ENCODE data around the gene OPRM1.

Gene OPRM1

GRCh38 chr6:154080461-154081189, 41.6 kb downstream of the OPRM1 start:
- no peak for DNase-seq (ENCODE audit: low spot score)

GRCh38 chr6:154086510-154086909, 47.5 kb downstream of the OPRM1 start:
- DNase-seq (ENCODE audit: low spot score) = no peak

GRCh38 chr6:154092326-154092962, 53.4 kb downstream of the OPRM1 start:
- no peak for DNase-seq (ENCODE audit: low spot score)

- DNase-seq (ENCODE audit: low spot score) = no peak
Observed at GRCh38 chr6:154093231-154094044, 54.4 kb downstream of the OPRM1 start.

GRCh38 chr6:154095571-154095970, 56.5 kb downstream of the OPRM1 start:
- DNase-seq (ENCODE audit: low spot score) = no peak

GRCh38 chr6:154096316-154096715, 57.3 kb downstream of the OPRM1 start:
- no peak for DNase-seq (ENCODE audit: low spot score)

- DNase-seq (ENCODE audit: low spot score) = no peak
Observed at GRCh38 chr6:154096834-154097233, 57.8 kb downstream of the OPRM1 start.

- DNase-seq (ENCODE audit: low spot score) = no peak
Observed at GRCh38 chr6:154099211-154099610, 60.2 kb downstream of the OPRM1 start.

GRCh38 chr6:154106251-154106650, 67.2 kb downstream of the OPRM1 start:
- DNase-seq (ENCODE audit: low spot score) = no peak

GRCh38 chr6:154111025-154111424, 72.0 kb downstream of the OPRM1 start:
- DNase-seq (ENCODE audit: low spot score) = no peak

- no peak for DNase-seq (ENCODE audit: low spot score)
Observed at GRCh38 chr6:154112181-154112809, 73.3 kb downstream of the OPRM1 start.

GRCh38 chr6:154113392-154113791, 74.4 kb downstream of the OPRM1 start:
- DNase-seq (ENCODE audit: low spot score) = no peak

- no peak for DNase-seq (ENCODE audit: low spot score)
Observed at GRCh38 chr6:154117485-154117884, 78.4 kb downstream of the OPRM1 start.

- DNase-seq (ENCODE audit: low spot score) = no peak
Observed at GRCh38 chr6:154122195-154122925, 83.3 kb downstream of the OPRM1 start.

GRCh38 chr6:154123155-154123956, 84.3 kb downstream of the OPRM1 start:
- no peak for DNase-seq (ENCODE audit: low spot score)

- DNase-seq (ENCODE audit: low spot score) = no peak
Observed at GRCh38 chr6:154125421-154125820, 86.4 kb downstream of the OPRM1 start.

GRCh38 chr6:154127657-154128056, 88.6 kb downstream of the OPRM1 start:
- no peak for DNase-seq (ENCODE audit: low spot score)

GRCh38 chr6:154134471-154135147, 95.6 kb downstream of the OPRM1 start:
- no peak for DNase-seq (ENCODE audit: low spot score)

- no peak for DNase-seq (ENCODE audit: low spot score)
Observed at GRCh38 chr6:154138793-154139192, 99.8 kb downstream of the OPRM1 start.

- no peak for DNase-seq (ENCODE audit: low spot score)
Observed at GRCh38 chr6:154139892-154140291, 100.9 kb downstream of the OPRM1 start.
